Kidney (tissue), 14 donors: ENCODE results near the gene C20orf204. TPM values are rescaled to one million over a fixed set of nuclear protein-coding genes. Genes with fewer than 3 reads are reported as not detected.

Experiments used
- DNase-seq, 5 donors: peaks; one replicate each; pipeline ENCODE4 v3.0.0-alpha.2; 2013 to 2020
- FAIRE-seq: peaks from 2 replicates; lab custom pipeline; 2012; peaks lifted over from hg19 to GRCh38; lab: Jason Lieb, UNC
- H3K27ac ChIP-seq, 2 donors: one replicate each; pipeline ENCODE4 v1.7.0; 2013; ENCODE audit warnings: low read depth in 2 of 2, low read length in 2 of 2, inconsistent platforms in 1 of 2
- H3K27me3 ChIP-seq: one replicate; pipeline ENCODE4 v1.7.1; 2013; ENCODE audit warnings: low read length, inconsistent platforms; ENCODE audit not compliant: control insufficient read depth, insufficient read depth
- H3K36me3 ChIP-seq, 3 donors: one replicate each; pipeline versions ENCODE4 v1.7.0 to v1.7.1; 2013; ENCODE audit warnings: low read length in 3 of 3, control low read depth in 1 of 3, inconsistent platforms in 1 of 3; ENCODE audit not compliant: insufficient read depth in 3 of 3, control insufficient read depth in 2 of 3
- H3K4me1 ChIP-seq, 3 donors: one replicate each; pipeline versions ENCODE4 v1.7.0 to v1.7.1; 2013; ENCODE audit warnings: low read length in 3 of 3, inconsistent platforms in 1 of 3, low read depth in 1 of 3; ENCODE audit not compliant: control insufficient read depth in 2 of 3, insufficient read depth in 2 of 3
- H3K4me3 ChIP-seq, 3 donors: one replicate each; pipeline versions ENCODE4 v1.7.0 to v1.8.1; 2013; ENCODE audit warnings: low read length in 3 of 3, control low read depth in 1 of 3, inconsistent platforms in 1 of 3
- H3K9ac ChIP-seq, 3 donors: one replicate each; pipeline versions ENCODE4 v1.7.0 to v1.7.1; 2013; ENCODE audit warnings: low read length in 3 of 3, control low read depth in 1 of 3, inconsistent platforms in 1 of 3
- H3K9me3 ChIP-seq, 3 donors: one replicate each; pipeline versions ENCODE4 v1.7.0 to v1.7.1; 2013; ENCODE audit warnings: low read length in 3 of 3, control low read depth in 1 of 3, inconsistent platforms in 1 of 3; ENCODE audit not compliant: control insufficient read depth in 2 of 3, insufficient read depth in 1 of 3
- CTCF ChIP-seq: IDR thresholded peaks from 3 replicates; pipeline ENCODE4 v1.5.1; 2012; ENCODE audit warnings: mild to moderate bottlenecking, moderate library complexity, borderline replicate concordance; ENCODE audit not compliant: insufficient read depth; ENCODE audit errors: extremely low read depth
- intact Hi-C: fragments of 100-400 bp; cut with DNase I; formaldehyde crosslinking; loops from one replicate; pipeline ENCODE4 v1.11.1; 2022
- polyA plus RNA-seq: library from polyadenylated mRNA; stranded (reverse); fragments of 350-450 nt; fragmentation: Illumina TruSeq; extraction: RNeasy Lipid Tissue Mini Kit (QIAGEN cat#74804); gene quantifications from one replicate; pipeline ENCODE4 v1.2.3, GENCODE V29; 2014; ENCODE audit warnings: low read depth, low replicate concordance; ENCODE audit not compliant: insufficient read depth
- total RNA-seq: library from RNA; stranded (reverse); fragmentation: NEBNext Ultra II Directional; extraction: Animal tissue kit (Norgen Biotek cat#: 25700); gene quantifications from one replicate; pipeline ENCODE4 v1.2.1, GENCODE V29; 2021
- donor health status: control.
- donor health status: control.
- donor health status: control.
- donor health status: control.
- donor health status: control.
- donor health status: DM: yes; HTN: yes; CAD: no.
- donor health status: Normal renal cell carcinoma (clear cell type).

The C20orf204 gene
- total and polyA plus RNA-seq, 2 donors from 2014 or later: 0.75 to 2.4 TPM

GRCh38 chr20:64081624-64081964 lies 45.6 kb downstream of the C20orf204 start:
- FAIRE-seq: no peak
- no peaks in the 10 kb centered on the region for H3K9me3 ChIP-seq
- H3K36me3 ChIP-seq: no peaks in the 10 kb centered on the region
- H3K27me3 ChIP-seq: peaks cover 6% of the 10 kb centered on the region
- no peak for DNase-seq
- no peak overlapping the region for H3K27ac ChIP-seq
- H3K4me1 ChIP-seq: peaks cover 0 to 23% (median 3%) of the 10 kb centered on the region in 3 donors
- no peak overlapping the region for H3K9ac ChIP-seq
- H3K4me3 ChIP-seq: no peak overlapping the region
- TF ChIP-seq CTCF: no peak
- intact Hi-C loops: no loop called here

GRCh38 chr20:64082126-64082731 lies 46.2 kb downstream of the C20orf204 start:
- TF ChIP-seq CTCF: no peak
- Histone ChIP-seq H3K9ac (no peak overlapping the region), H3K36me3 (no peaks in the 10 kb centered on the region), H3K27me3 (peaks cover 6% of the 10 kb centered on the region), H3K4me1 (peaks cover 0 to 23% (median 3%) of the 10 kb centered on the region in 3 donors), H3K4me3 (no peak overlapping the region), H3K9me3 (no peaks in the 10 kb centered on the region), H3K27ac (no peak overlapping the region)
- FAIRE-seq (no peak), DNase-seq (no peak)
- intact Hi-C loops: no loop called here

GRCh38 chr20:64082820-64083377 lies 46.9 kb downstream of the C20orf204 start:
- Histone ChIP-seq H3K27me3 (peaks cover 6% of the 10 kb centered on the region), H3K9me3 (no peaks in the 10 kb centered on the region), H3K9ac (no peak overlapping the region), H3K27ac (no peak overlapping the region), H3K4me1 (peaks cover 0 to 20% (median 3%) of the 10 kb centered on the region in 3 donors), H3K4me3 (no peak overlapping the region), H3K36me3 (no peaks in the 10 kb centered on the region)
- TF ChIP-seq CTCF: no peak
- no peak for FAIRE-seq
- peak in 1 of 5 donors; percentile 69 for DNase-seq
- intact Hi-C loops: no loop called here
